Measurements from ENCODE around the gene TSPYL2.

The TSPYL2 gene

DNA sequence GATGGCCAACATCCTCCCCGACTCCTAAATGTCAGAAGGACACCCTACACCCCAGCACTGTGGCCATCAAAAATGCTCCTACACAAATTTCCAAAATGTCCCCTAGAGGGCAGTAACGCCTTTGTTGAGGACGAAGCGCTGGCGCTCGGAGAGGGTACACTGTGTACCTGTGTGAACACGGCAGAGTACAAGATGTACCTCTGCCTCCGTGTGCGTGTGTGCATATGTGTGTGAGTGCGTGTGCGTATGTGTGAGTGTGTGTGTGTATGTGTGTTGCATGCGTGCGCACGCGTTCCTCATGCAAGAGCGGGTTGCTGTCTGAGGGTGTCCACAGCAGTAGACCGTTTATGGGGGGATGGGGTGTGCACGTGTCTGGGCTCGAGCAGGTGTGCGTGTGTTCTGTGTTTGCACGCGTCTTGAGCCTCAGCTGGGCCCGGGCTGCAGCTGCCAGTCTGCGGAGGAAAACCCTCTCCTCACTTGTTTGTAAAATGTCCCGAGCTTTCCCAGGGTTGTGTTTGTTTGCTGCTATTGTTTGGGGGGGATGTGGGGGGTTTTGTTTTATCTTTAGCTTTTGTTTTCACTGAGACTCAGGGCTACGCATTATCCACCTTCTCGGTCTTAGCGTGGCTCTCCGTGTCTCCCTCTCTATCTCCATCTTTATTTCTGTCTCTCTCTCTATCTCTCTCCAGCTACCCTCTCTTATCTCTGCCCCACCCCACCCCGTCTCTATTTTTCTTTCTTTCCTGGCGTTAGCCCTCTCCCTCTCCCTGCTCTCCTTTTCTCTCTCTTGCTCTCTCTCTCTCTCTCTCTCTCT lies 10.4 kb upstream of the TSPYL2 start:
- Histone ChIP-seq H3K9me2 (ENCODE audit: low read depth, low read length) (no peaks in the 10 kb centered on the region), H4K20me1 (ENCODE audit: insufficient read depth, low read length) (no peaks in the 10 kb centered on the region), H3K9me3 (ENCODE audit: low read length) (no peaks in the 10 kb centered on the region), H3K4me1 (ENCODE audit: insufficient read depth, low read length, severe bottlenecking) (peaks cover 27% of the 10 kb centered on the region), H3K79me2 (ENCODE audit: insufficient read depth, low read length) (no peaks in the 10 kb centered on the region), H3K36me3 (ENCODE audit: insufficient read depth, low read length) (no peaks in the 10 kb centered on the region), H3F3A (ENCODE audit: insufficient read depth, low read length) (peaks cover 7% of the 10 kb centered on the region; the same call in 1 of the 2 replicates), H3K4me2 (ENCODE audit: low read length) (peak overlapping the region; percentile 58), H3K4me3 (ENCODE audit: low read depth, low read length, poor library complexity, severe bottlenecking) (peak overlapping the region; percentile 52), H2AFZ (ENCODE audit: low read length) (peak overlapping the region; percentile 80; the same call in 1 of the 2 replicates), H3K27ac (ENCODE audit: low read depth, low read length, poor library complexity, severe bottlenecking) (peak overlapping the region; percentile 100), H3K27me3 (ENCODE audit: insufficient read depth, low read length) (no peaks in the 10 kb centered on the region), H3K9ac (ENCODE audit: low read length) (peak overlapping the region; percentile 82)
- TF ChIP-seq EZH2 (IDR thresholded peaks at IDR 0.05; ENCODE audit: borderline replicate concordance, low read length), result no peak
- TF ChIP-seq, protein P1, sequence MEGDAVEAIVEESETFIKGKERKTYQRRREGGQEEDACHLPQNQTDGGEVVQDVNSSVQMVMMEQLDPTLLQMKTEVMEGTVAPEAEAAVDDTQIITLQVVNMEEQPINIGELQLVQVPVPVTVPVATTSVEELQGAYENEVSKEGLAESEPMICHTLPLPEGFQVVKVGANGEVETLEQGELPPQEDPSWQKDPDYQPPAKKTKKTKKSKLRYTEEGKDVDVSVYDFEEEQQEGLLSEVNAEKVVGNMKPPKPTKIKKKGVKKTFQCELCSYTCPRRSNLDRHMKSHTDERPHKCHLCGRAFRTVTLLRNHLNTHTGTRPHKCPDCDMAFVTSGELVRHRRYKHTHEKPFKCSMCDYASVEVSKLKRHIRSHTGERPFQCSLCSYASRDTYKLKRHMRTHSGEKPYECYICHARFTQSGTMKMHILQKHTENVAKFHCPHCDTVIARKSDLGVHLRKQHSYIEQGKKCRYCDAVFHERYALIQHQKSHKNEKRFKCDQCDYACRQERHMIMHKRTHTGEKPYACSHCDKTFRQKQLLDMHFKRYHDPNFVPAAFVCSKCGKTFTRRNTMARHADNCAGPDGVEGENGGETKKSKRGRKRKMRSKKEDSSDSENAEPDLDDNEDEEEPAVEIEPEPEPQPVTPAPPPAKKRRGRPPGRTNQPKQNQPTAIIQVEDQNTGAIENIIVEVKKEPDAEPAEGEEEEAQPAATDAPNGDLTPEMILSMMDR (IDR thresholded peaks at IDR 0.05; ENCODE audit: low read length), result peak; percentile 65

DNA sequence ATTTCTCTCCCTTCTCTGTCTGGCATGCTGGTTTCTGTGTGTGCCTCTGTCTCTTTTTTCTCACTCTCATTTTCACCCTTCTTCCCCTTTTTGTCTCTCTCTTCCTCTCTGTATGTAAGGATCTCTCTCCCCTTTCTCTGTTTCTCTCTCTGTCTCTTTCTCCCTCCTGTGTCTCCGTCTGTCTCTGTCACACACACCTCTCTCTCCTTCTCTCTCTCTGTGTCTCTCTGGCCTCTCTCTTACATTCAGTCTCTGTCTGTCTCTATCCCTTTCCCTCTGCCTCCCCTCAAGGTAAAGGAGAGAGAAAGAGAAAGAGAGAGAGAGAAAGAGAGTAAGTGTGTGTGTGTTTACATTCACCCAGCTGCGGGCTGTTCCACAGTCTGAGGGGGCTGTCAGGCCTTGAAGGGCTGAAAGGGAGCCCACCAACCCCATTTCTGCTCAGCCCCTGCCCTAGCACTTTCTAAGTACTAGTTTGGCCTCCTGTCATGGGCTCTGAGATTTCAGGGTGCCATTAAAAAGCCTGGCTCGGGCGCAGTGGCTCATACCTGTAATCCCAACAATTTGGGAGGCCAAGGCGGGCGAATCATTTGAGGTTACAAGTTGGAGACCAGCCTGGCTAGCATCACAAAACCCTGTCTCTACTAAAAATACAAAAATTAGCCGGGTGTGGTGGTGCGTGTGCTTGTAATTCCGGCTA lies 9.6 kb upstream of the TSPYL2 start:
- Histone ChIP-seq H3K9ac (ENCODE audit: low read length) (peak overlapping the region; percentile 82), H4K20me1 (ENCODE audit: insufficient read depth, low read length) (no peaks in the 10 kb centered on the region), H3K4me2 (ENCODE audit: low read length) (peak overlapping the region; percentile 58), H3K4me3 (ENCODE audit: low read depth, low read length, poor library complexity, severe bottlenecking) (peak overlapping the region; percentile 52), H3F3A (ENCODE audit: insufficient read depth, low read length) (peaks cover 7% of the 10 kb centered on the region; the same call in 1 of the 2 replicates), H3K4me1 (ENCODE audit: insufficient read depth, low read length, severe bottlenecking) (peaks cover 30% of the 10 kb centered on the region), H3K9me2 (ENCODE audit: low read depth, low read length) (no peaks in the 10 kb centered on the region), H3K36me3 (ENCODE audit: insufficient read depth, low read length) (no peaks in the 10 kb centered on the region), H3K9me3 (ENCODE audit: low read length) (no peaks in the 10 kb centered on the region), H3K27ac (ENCODE audit: low read depth, low read length, poor library complexity, severe bottlenecking) (peak overlapping the region; percentile 100), H2AFZ (ENCODE audit: low read length) (peak overlapping the region; percentile 80), H3K27me3 (ENCODE audit: insufficient read depth, low read length) (no peaks in the 10 kb centered on the region), H3K79me2 (ENCODE audit: insufficient read depth, low read length) (no peaks in the 10 kb centered on the region)
- TF ChIP-seq, protein P1 (IDR thresholded peaks at IDR 0.05; ENCODE audit: low read length), result no peak
- TF ChIP-seq EZH2 (IDR thresholded peaks at IDR 0.05; ENCODE audit: borderline replicate concordance, low read length), result no peak

DNA sequence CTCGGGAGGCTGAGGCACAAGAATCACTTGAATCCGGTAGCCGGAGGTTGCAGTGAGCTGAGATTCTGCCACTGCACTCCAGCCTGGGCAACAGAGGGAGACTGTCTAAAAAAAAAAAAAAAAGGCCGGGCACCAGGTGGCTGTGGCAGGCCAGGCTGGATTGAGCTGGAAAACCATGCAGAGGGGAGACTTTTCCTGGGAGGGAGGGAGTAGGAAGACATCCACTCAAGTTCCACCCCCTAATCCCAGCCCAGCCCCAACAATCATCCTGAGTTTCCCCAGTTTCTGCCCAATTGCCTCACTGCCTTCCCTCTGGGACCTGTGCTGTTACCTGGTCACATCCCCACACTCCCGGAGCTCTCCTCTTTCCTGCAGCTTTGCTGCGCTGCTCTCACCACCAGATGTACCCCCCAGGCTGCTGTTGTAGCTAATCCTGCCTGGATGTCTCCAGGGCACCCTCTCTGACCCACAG lies 9.0 kb upstream of the TSPYL2 start:
- Histone ChIP-seq H3K9ac (ENCODE audit: low read length) (peak overlapping the region; percentile 82; the same call in 1 of the 2 replicates), H3K4me3 (ENCODE audit: low read depth, low read length, poor library complexity, severe bottlenecking) (peak overlapping the region; percentile 52), H2AFZ (ENCODE audit: low read length) (no peak overlapping the region), H3K9me2 (ENCODE audit: low read depth, low read length) (no peaks in the 10 kb centered on the region), H3K36me3 (ENCODE audit: insufficient read depth, low read length) (no peaks in the 10 kb centered on the region), H3F3A (ENCODE audit: insufficient read depth, low read length) (peaks cover 7% of the 10 kb centered on the region; the same call in 1 of the 2 replicates), H3K79me2 (ENCODE audit: insufficient read depth, low read length) (no peaks in the 10 kb centered on the region), H3K27ac (ENCODE audit: low read depth, low read length, poor library complexity, severe bottlenecking) (peak overlapping the region; percentile 100), H3K27me3 (ENCODE audit: insufficient read depth, low read length) (no peaks in the 10 kb centered on the region), H3K9me3 (ENCODE audit: low read length) (no peaks in the 10 kb centered on the region), H3K4me1 (ENCODE audit: insufficient read depth, low read length, severe bottlenecking) (peaks cover 30% of the 10 kb centered on the region), H4K20me1 (ENCODE audit: insufficient read depth, low read length) (no peaks in the 10 kb centered on the region), H3K4me2 (ENCODE audit: low read length) (peak overlapping the region; percentile 58)
- TF ChIP-seq, protein P1 (IDR thresholded peaks at IDR 0.05; ENCODE audit: low read length), result no peak
- no peak for TF ChIP-seq EZH2 (IDR thresholded peaks at IDR 0.05; ENCODE audit: borderline replicate concordance, low read length)
